ENCODE measurements around the gene ATL3.

DNA sequence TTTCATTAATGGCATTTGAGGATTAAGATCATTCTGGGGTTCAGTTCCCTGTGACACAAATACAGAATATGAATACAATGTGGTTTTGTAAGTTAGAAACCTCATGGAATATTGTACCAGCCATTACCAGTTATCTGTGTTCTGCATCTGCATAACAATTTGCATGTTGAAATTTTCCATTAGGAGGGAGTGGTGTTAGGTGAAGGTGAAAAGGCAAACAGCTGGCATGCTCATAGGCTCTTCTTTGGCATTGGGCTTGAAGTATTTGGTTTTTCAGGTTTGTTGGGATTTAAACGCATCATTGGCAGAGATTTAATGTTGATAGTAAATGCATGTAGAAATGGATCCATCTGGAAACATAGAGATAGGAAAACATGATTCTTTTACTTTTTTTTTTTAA lies 28.7 kb upstream of the ATL3 start:
- TF ChIP-seq CTCF (IDR thresholded peaks at IDR 0.05) = no peak
- no peak for TF ChIP-seq POLR2A (IDR thresholded peaks at IDR 0.05)

Measured in heart left ventricle (tissue), 13 donors.